ENCODE results near the gene TSEN2. TPM values are rescaled to one million over a fixed set of nuclear protein-coding genes. Genes with fewer than 3 reads are reported as not detected.
A peak's percentile ranks its signal among the peaks of the same experiment; 100 is the strongest.

The TSEN2 gene
- total and polyA plus RNA-seq, 11 donors = 14.3 to 22.3 (median 18.4) TPM

- ATAC-seq (no peak), DNase-seq (no peak)
- 92 to 95% (median 94%) methylated on average over 5 of the region's 5 CpGs for WGBS, 4 donors
- peaks cover 0 to 5% (median 0%) of the 10 kb centered on the region in 12 donors for H3K9me3 ChIP-seq
- TF ChIP-seq, protein P1, sequence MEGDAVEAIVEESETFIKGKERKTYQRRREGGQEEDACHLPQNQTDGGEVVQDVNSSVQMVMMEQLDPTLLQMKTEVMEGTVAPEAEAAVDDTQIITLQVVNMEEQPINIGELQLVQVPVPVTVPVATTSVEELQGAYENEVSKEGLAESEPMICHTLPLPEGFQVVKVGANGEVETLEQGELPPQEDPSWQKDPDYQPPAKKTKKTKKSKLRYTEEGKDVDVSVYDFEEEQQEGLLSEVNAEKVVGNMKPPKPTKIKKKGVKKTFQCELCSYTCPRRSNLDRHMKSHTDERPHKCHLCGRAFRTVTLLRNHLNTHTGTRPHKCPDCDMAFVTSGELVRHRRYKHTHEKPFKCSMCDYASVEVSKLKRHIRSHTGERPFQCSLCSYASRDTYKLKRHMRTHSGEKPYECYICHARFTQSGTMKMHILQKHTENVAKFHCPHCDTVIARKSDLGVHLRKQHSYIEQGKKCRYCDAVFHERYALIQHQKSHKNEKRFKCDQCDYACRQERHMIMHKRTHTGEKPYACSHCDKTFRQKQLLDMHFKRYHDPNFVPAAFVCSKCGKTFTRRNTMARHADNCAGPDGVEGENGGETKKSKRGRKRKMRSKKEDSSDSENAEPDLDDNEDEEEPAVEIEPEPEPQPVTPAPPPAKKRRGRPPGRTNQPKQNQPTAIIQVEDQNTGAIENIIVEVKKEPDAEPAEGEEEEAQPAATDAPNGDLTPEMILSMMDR (IDR thresholded peaks at IDR 0.05) = no peak
- TF ChIP-seq POLR2A (IDR thresholded peaks at IDR 0.05) = no peak
- intact Hi-C loops (cut with DNase I) = no loop called here
- no peak overlapping the region for H3K27ac ChIP-seq
- peaks cover 7 to 24% (median 11%) of the 10 kb centered on the region in 12 donors for H3K4me1 ChIP-seq
- H3K27me3 ChIP-seq = no peaks in the 10 kb centered on the region
- H3K36me3 ChIP-seq = peaks cover 2 to 99% (median 95%) of the 10 kb centered on the region in 9 donors
- no peak overlapping the region for H3K4me3 ChIP-seq
Measured at GRCh38 chr3:12577379-12577778, 93.1 kb downstream of the TSEN2 start.

DNA sequence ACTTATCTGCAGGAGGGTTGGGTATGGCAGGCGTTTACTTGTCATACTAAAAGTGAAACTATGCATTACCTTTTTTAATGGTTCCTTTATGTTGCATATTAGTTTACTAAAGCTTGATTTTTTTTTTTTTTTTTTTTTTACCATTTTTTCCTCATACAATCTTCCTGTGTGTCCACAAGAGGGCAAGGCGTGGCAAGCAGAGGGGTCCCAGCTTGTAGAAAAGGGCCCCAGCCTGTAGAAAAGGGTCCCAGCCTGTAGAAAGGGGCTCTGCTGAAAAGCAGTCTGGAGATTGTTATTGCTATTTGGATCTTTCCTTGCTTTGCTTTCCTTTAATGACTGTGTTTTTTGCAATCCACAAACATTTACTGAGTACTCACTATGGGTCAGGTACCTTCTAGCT is 94.5 kb downstream of the TSEN2 start:
- H3K9me3 ChIP-seq = peaks cover 0 to 5% (median 0%) of the 10 kb centered on the region in 12 donors
- peaks cover 2 to 99% (median 95%) of the 10 kb centered on the region in 9 donors for H3K36me3 ChIP-seq
- no peak overlapping the region for H3K27ac ChIP-seq
- no peak overlapping the region for H3K4me3 ChIP-seq
- TF ChIP-seq, protein P1 (IDR thresholded peaks at IDR 0.05) = peak in 3 of 12 donors; percentile 3 to 7 (median 7)
- no peak for TF ChIP-seq POLR2A (IDR thresholded peaks at IDR 0.05)
- DNase-seq (no peak), ATAC-seq (no peak)
- H3K27me3 ChIP-seq = no peaks in the 10 kb centered on the region
- 91 to 96% (median 93%) methylated on average over 2 of the region's 2 CpGs for WGBS, 4 donors
- intact Hi-C loops (cut with DNase I) = no loop called here
- H3K4me1 ChIP-seq = peaks cover 6 to 27% (median 11%) of the 10 kb centered on the region in 12 donors

DNA sequence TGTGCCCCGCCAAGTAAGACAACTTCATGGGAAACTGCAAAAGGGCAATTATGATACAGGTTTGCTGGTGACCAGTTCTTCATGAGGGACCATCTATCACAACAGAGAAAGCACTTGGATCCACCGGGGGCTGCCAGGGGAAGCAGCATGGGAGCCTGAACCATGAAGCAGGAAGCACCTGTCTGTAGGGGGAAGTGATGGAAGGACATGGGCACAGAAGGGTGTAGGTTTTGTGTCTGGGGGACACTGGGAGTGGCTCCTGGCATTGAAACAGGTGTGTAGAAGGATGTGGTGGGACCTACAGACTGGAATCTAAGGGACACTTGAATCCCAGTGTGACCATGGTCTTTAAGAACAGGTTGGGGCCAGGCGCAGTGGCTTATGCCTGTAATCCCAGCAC is 95.2 kb downstream of the TSEN2 start:
- ATAC-seq (no peak), DNase-seq (no peak)
- Histone ChIP-seq H3K27ac (peak overlapping the region in 1 of 12 donors; percentile 33), H3K4me1 (peaks cover 0 to 20% (median 5%) of the 10 kb centered on the region in 12 donors), H3K4me3 (no peak overlapping the region), H3K36me3 (peaks cover 2 to 99% (median 95%) of the 10 kb centered on the region in 9 donors), H3K9me3 (peaks cover 0 to 5% (median 0%) of the 10 kb centered on the region in 12 donors), H3K27me3 (no peaks in the 10 kb centered on the region)
- TF ChIP-seq, protein P1 (IDR thresholded peaks at IDR 0.05) = no peak
- TF ChIP-seq POLR2A (IDR thresholded peaks at IDR 0.05) = no peak
- intact Hi-C loops (cut with DNase I) = no loop called here
- 83 to 89% (median 84%) methylated on average over 3 of the region's 3 CpGs for WGBS, 4 donors

- peaks cover 0 to 5% (median 0%) of the 10 kb centered on the region in 12 donors for H3K9me3 ChIP-seq
- H3K4me3 ChIP-seq = no peak overlapping the region
- no peaks in the 10 kb centered on the region for H3K27me3 ChIP-seq
- H3K27ac ChIP-seq = peak overlapping the region in 2 of 12 donors; percentile 5 to 33
- intact Hi-C loops (cut with DNase I) = loop anchor here in 1 of 10 donors (10.0 kb wide), 1 partner anchor 145 kb away; no protein-coding TSS in a partner anchor
- TF ChIP-seq POLR2A (IDR thresholded peaks at IDR 0.05) = no peak
- TF ChIP-seq, protein P1 (IDR thresholded peaks at IDR 0.05) = no peak
- ATAC-seq (peak in 3 of 4 donors; percentile 6 to 36 (median 14)), DNase-seq (no peak)
- 34 to 51% (median 43%) methylated on average over 3 of the region's 3 CpGs for WGBS, 4 donors
- peaks cover 2 to 99% (median 95%) of the 10 kb centered on the region in 9 donors for H3K36me3 ChIP-seq
- H3K4me1 ChIP-seq = peaks cover 0 to 15% (median 2%) of the 10 kb centered on the region in 12 donors
Measured at GRCh38 chr3:12579905-12580304, 95.6 kb downstream of the TSEN2 start.
